Measurements from ENCODE around the gene MRPL50. TPM values are rescaled to one million over a fixed set of nuclear protein-coding genes. Genes with fewer than 3 reads are reported as not detected.
A peak's percentile ranks its signal among the peaks of the same experiment; 100 is the strongest.

MRPL50 gene
- polyA plus RNA-seq, 1 of the 3 experiments (the other 2 are of a cell fraction): 6.3 TPM

DNA sequence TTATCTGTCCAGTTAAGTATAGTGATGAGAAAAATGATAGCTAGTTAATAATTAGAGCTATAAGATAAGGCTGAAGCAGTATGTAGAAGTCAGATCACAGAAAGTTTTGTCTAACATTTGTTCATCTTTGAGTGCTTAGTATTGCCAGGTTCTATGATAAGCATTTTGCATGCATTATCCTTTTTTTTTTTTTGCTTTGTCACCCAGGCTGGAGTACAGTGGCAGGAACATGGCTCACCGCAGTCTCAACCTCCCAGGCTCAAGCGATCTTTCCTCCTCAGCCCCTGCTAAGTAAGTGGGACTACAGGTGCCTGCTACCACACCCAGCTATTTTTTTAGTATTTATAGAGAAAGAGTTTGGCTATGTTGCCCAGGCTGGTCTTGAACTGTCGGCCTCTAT, 31.1 kb downstream of the MRPL50 start:
- H2AFZ ChIP-seq (ENCODE audit: low read depth): no peak overlapping the region
- CTCF ChIA-PET: interaction anchor here (1.2 kb wide), 1 partner anchor 33 kb away, joined by 3 read pairs; no protein-coding TSS in a partner anchor
- H3K27ac ChIP-seq (ENCODE audit: low read depth in 2 of 2, low read length in 1 of 2): no peak overlapping the region
- no peak overlapping the region for H3K4me3 ChIP-seq (ENCODE audit: low read depth in 2 of 2, low read length in 1 of 2)
- WGBS (ENCODE audit: low lambda C conversion rate): 96% methylated on average over 3 of the region's 3 CpGs
- DNase-seq: no peak
- 0 out of 4 replicates have a peak, but pooled peaks cover 0 to 6% of the 10 kb centered on the region in 2 experiments for H3K4me1 ChIP-seq (ENCODE audit: control insufficient read depth in 1 of 2, insufficient read depth in 2 of 2, low read depth in 1 of 2, low read length in 1 of 2)
- H3K9me2 ChIP-seq: no peaks in the 10 kb centered on the region; the same call in 1 of the 2 replicates
- peaks cover 8% of the 10 kb centered on the region for H3F3A ChIP-seq (replicated peaks; ENCODE audit: insufficient read depth)
- POLR2A ChIA-PET: no interaction called here
- TF ChIP-seq RXRA (IDR thresholded peaks at IDR 0.05; ENCODE audit: borderline replicate concordance, low read depth) (no peak), JUND (IDR thresholded peaks at IDR 0.05) (no peak), RAD21 (IDR thresholded peaks at IDR 0.05; ENCODE audit: low read length) (no peak), FOSL2 (IDR thresholded peaks at IDR 0.05; ENCODE audit: borderline replicate concordance, low read depth) (no peak)
- TF ChIP-seq, protein P1, sequence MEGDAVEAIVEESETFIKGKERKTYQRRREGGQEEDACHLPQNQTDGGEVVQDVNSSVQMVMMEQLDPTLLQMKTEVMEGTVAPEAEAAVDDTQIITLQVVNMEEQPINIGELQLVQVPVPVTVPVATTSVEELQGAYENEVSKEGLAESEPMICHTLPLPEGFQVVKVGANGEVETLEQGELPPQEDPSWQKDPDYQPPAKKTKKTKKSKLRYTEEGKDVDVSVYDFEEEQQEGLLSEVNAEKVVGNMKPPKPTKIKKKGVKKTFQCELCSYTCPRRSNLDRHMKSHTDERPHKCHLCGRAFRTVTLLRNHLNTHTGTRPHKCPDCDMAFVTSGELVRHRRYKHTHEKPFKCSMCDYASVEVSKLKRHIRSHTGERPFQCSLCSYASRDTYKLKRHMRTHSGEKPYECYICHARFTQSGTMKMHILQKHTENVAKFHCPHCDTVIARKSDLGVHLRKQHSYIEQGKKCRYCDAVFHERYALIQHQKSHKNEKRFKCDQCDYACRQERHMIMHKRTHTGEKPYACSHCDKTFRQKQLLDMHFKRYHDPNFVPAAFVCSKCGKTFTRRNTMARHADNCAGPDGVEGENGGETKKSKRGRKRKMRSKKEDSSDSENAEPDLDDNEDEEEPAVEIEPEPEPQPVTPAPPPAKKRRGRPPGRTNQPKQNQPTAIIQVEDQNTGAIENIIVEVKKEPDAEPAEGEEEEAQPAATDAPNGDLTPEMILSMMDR (IDR thresholded peaks at IDR 0.05): no peak
- TF ChIP-seq, protein P2, sequence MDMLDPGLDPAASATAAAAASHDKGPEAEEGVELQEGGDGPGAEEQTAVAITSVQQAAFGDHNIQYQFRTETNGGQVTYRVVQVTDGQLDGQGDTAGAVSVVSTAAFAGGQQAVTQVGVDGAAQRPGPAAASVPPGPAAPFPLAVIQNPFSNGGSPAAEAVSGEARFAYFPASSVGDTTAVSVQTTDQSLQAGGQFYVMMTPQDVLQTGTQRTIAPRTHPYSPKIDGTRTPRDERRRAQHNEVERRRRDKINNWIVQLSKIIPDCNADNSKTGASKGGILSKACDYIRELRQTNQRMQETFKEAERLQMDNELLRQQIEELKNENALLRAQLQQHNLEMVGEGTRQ (IDR thresholded peaks at IDR 0.05; ENCODE audit: borderline replicate concordance, low read depth, low read length): no peak
- no peak overlapping the region for H3K4me2 ChIP-seq
- H3K36me3 ChIP-seq (replicated peaks in 1 of 2; ENCODE audit: control insufficient read depth in 1 of 2, insufficient read depth in 2 of 2, low read length in 1 of 2): no peaks in the 10 kb centered on the region
- H3K79me2 ChIP-seq (ENCODE audit: insufficient read depth): no peaks in the 10 kb centered on the region
- no peaks in the 10 kb centered on the region for H3K9me3 ChIP-seq
- no peak overlapping the region for H3K9ac ChIP-seq
- H4K20me1 ChIP-seq (ENCODE audit: insufficient read depth): no peaks in the 10 kb centered on the region
- no peaks in the 10 kb centered on the region for H3K27me3 ChIP-seq (ENCODE audit: insufficient read depth)

DNA sequence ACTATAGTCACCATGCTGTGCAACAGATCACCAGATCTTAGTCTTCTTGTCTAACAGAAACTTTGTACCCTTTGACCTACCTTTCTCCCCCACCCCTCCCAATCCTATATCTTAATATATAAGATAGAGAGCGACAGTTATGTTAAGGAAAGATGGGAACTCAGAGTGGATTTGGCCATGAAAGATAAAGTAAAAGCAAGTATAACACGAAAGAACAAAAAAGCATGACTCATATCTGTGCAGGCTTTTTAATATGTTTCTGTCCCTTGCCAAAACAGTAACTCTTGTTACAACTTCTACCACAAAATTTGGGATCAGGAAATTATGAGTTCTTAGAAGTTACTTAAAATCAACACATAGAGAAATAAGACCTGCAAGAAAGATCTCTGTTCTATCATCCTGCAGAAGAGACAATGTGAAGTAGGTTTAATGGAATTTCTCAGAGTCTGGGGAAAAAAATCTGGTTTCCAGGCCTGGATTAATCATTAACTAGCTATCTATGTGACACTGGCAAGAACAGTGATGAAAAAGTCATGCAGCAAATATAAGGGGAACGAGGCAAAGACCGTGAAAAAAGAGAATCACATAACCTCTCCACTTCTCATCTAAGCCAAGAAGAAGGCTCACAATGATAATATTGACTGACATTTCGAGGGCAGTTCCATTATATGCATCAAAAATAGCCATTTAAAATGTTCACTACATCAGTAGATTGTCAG, 32.2 kb downstream of the MRPL50 start:
- Histone ChIP-seq H3K4me2 (no peak overlapping the region), H3K9me2 (no peaks in the 10 kb centered on the region; the same call in 1 of the 2 replicates), H4K20me1 (ENCODE audit: insufficient read depth) (no peaks in the 10 kb centered on the region), H2AFZ (ENCODE audit: low read depth) (peak overlapping the region; percentile 44; the same call in 1 of the 2 replicates), H3K4me1 (ENCODE audit: control insufficient read depth in 1 of 2, insufficient read depth in 2 of 2, low read depth in 1 of 2, low read length in 1 of 2) (0 out of 4 replicates have a peak, but pooled peaks cover 0 to 6% of the 10 kb centered on the region in 2 experiments), H3K9ac (no peak overlapping the region), H3F3A (replicated peaks; ENCODE audit: insufficient read depth) (peaks cover 8% of the 10 kb centered on the region), H3K36me3 (replicated peaks in 1 of 2; ENCODE audit: control insufficient read depth in 1 of 2, insufficient read depth in 2 of 2, low read length in 1 of 2) (no peaks in the 10 kb centered on the region), H3K27ac (ENCODE audit: low read depth in 2 of 2, low read length in 1 of 2) (peak overlapping the region in 1 of 2 experiments; percentile 22; a peak in 1 of 4 replicates), H3K27me3 (ENCODE audit: insufficient read depth) (no peaks in the 10 kb centered on the region), H3K9me3 (no peaks in the 10 kb centered on the region), H3K79me2 (ENCODE audit: insufficient read depth) (no peaks in the 10 kb centered on the region), H3K4me3 (ENCODE audit: low read depth in 2 of 2, low read length in 1 of 2) (no peak overlapping the region)
- WGBS (ENCODE audit: low lambda C conversion rate): 41% methylated on average over 5 of the region's 5 CpGs
- TF ChIP-seq FOSL2 (IDR thresholded peaks at IDR 0.05; ENCODE audit: borderline replicate concordance, low read depth) (peak; percentile 13; the same call in 1 of the 2 replicates), NFIC (IDR thresholded peaks at IDR 0.05; ENCODE audit: borderline replicate concordance) (no peak)
- POLR2A ChIA-PET: no interaction called here
- no peak for DNase-seq
- CTCF ChIA-PET: interaction anchor here (1.2 kb wide), 1 partner anchor 32 kb away, joined by 3 read pairs; no protein-coding TSS in a partner anchor
